ENCODE data around the gene MAP3K2. TPM values are rescaled to one million over a fixed set of nuclear protein-coding genes. Genes with fewer than 3 reads are reported as not detected.

The MAP3K2 gene
- polyA plus RNA-seq, 3 donors, result 16.0 to 86.4 (median 66.3) TPM

- Mint-ChIP-seq H3K27me3 (ENCODE audit: low read depth in 3 of 3) (peaks cover 17 to 40% (median 39%) of the 10 kb centered on the region in 3 donors), H3K27ac (peak overlapping the region in 1 of 7 donors; percentile 25), H3K4me3 (peak overlapping the region in 1 of 2 donors; percentile 40), H3K9me3 (peaks cover 0 to 4% (median 0%) of the 10 kb centered on the region in 7 donors), H3K4me1 (peaks cover 44% of the 10 kb centered on the region), H3K36me3 (no peaks in the 10 kb centered on the region)
- intact Hi-C loops (cut with micrococcal nuclease), result loop anchor here in 1 of 2 donors (10.0 kb wide), 1 partner anchor 353 kb away; no protein-coding TSS in a partner anchor
- H3K27ac ChIP-seq (ENCODE audit: low read depth in 1 of 2, low read length in 2 of 2), result no peak overlapping the region
- H2AFZ ChIP-seq (ENCODE audit: insufficient read depth, low read depth, low read length, poor library complexity, severe bottlenecking), result no peak overlapping the region
- H3K4me3 ChIP-seq (replicated peaks in 1 of 3; ENCODE audit: low read depth in 2 of 3, low read length in 3 of 3), result no peak overlapping the region
- H4K20me1 ChIP-seq (ENCODE audit: insufficient read depth, low read length), result peaks cover 3% of the 10 kb centered on the region
- H3K9ac ChIP-seq (ENCODE audit: insufficient read depth, low read length, poor library complexity, severe bottlenecking), result no peak overlapping the region
- no peaks in the 10 kb centered on the region for H3K9me3 ChIP-seq (replicated peaks in 1 of 2; ENCODE audit: control insufficient read depth in 1 of 2, insufficient read depth in 1 of 2, low read length in 2 of 2)
- TF ChIP-seq CTCF (IDR thresholded peaks at IDR 0.05), result no peak
- 87% methylated on average over 6 of the region's 8 CpGs for WGBS (ENCODE audit: insufficient coverage)
- peaks cover 2 to 17% of the 10 kb centered on the region in 2 donors for H3K27me3 ChIP-seq (ENCODE audit: control insufficient read depth in 2 of 2, insufficient read depth in 2 of 2, low read length in 2 of 2)
- H3K79me2 ChIP-seq (ENCODE audit: insufficient read depth, low read length), result no peaks in the 10 kb centered on the region
- DNase-seq, result no peak
- H3K4me1 ChIP-seq (ENCODE audit: control insufficient read depth in 1 of 2, insufficient read depth in 2 of 2, low read length in 2 of 2), result peaks cover 38 to 51% of the 10 kb centered on the region in 2 donors
- H3K36me3 ChIP-seq (replicated peaks in 1 of 2; ENCODE audit: control insufficient read depth in 1 of 2, insufficient read depth in 2 of 2, low read length in 2 of 2), result no peaks in the 10 kb centered on the region
- no peak overlapping the region for H3K4me2 ChIP-seq (replicated peaks; ENCODE audit: extremely low read depth, low read length, poor library complexity, severe bottlenecking)
Measured at GRCh38 chr2:127417406-127417805, 29.6 kb upstream of the MAP3K2 start.

- Histone ChIP-seq H3K9ac (ENCODE audit: insufficient read depth, low read length, poor library complexity, severe bottlenecking) (peak overlapping the region; percentile 62), H3K4me3 (replicated peaks in 1 of 3; ENCODE audit: low read depth in 2 of 3, low read length in 3 of 3) (peak overlapping the region; percentile 28 to 74 (median 51)), H3K9me3 (replicated peaks in 1 of 2; ENCODE audit: control insufficient read depth in 1 of 2, insufficient read depth in 1 of 2, low read length in 2 of 2) (no peaks in the 10 kb centered on the region), H2AFZ (ENCODE audit: insufficient read depth, low read depth, low read length, poor library complexity, severe bottlenecking) (peak overlapping the region; percentile 79), H3K4me2 (replicated peaks; ENCODE audit: extremely low read depth, low read length, poor library complexity, severe bottlenecking) (peak overlapping the region; percentile 88), H3K4me1 (ENCODE audit: control insufficient read depth in 1 of 2, insufficient read depth in 2 of 2, low read length in 2 of 2) (peaks cover 42 to 55% of the 10 kb centered on the region in 2 donors), H3K79me2 (ENCODE audit: insufficient read depth, low read length) (no peaks in the 10 kb centered on the region), H4K20me1 (ENCODE audit: insufficient read depth, low read length) (no peaks in the 10 kb centered on the region), H3K27me3 (ENCODE audit: control insufficient read depth in 2 of 2, insufficient read depth in 2 of 2, low read length in 2 of 2) (peaks cover 0 to 9% of the 10 kb centered on the region in 2 donors), H3K36me3 (replicated peaks in 1 of 2; ENCODE audit: control insufficient read depth in 1 of 2, insufficient read depth in 2 of 2, low read length in 2 of 2) (no peaks in the 10 kb centered on the region), H3K27ac (ENCODE audit: low read depth in 1 of 2, low read length in 2 of 2) (peak overlapping the region in 1 of 2 donors; percentile 45)
- peak overlapping the region; percentile 77 to 88 for H3K4me3 Mint-ChIP-seq
- peak in 2 of 3 donors; percentile 42 to 45 for DNase-seq
- H3K9me3 Mint-ChIP-seq, result peaks cover 0 to 2% (median 0%) of the 10 kb centered on the region in 7 donors
- TF ChIP-seq CTCF (IDR thresholded peaks at IDR 0.05), result no peak
- no peaks in the 10 kb centered on the region for H3K36me3 Mint-ChIP-seq
- intact Hi-C loops (cut with micrococcal nuclease), result loop anchor here in 1 of 2 donors (10.0 kb wide), 1 partner anchor 352 kb away; no protein-coding TSS in a partner anchor
- H3K27ac Mint-ChIP-seq, result peak overlapping the region in 5 of 7 donors; percentile 23 to 77 (median 70)
- peaks cover 48% of the 10 kb centered on the region for H3K4me1 Mint-ChIP-seq
- peaks cover 8 to 31% (median 31%) of the 10 kb centered on the region in 3 donors for H3K27me3 Mint-ChIP-seq (ENCODE audit: low read depth in 3 of 3)
- no CpG with 5 or more reads among the region's 4 CpGs for WGBS (ENCODE audit: insufficient coverage)
Measured at GRCh38 chr2:127416506-127417001, 28.8 kb upstream of the MAP3K2 start.

Data from CD14-positive monocyte (primary cell).